Stimulated activated naive CD8-positive, alpha-beta T cell treated with anti-CD3 and anti-CD28 coated beads, Interleukin-15, Interleukin-2, amounts not matched to agents 100 ng/mL and 50 ng/mL, for 24 hours (primary cell): ENCODE data around the gene PLAC8.
A peak's percentile ranks its signal among the peaks of the same experiment; 100 is the strongest.
"Not testable (repeated sequence)": the region's sequence is repeated elsewhere in the genome, so short reads cannot be mapped to it uniquely, and the experiment has no call there.

Source experiments
- H3K27ac Mint-ChIP-seq: one replicate; pipeline ENCODE4 v1.8.0; 2021; ENCODE audit warnings: mild to moderate bottlenecking, mixed read lengths
- H3K27me3 Mint-ChIP-seq: one replicate; pipeline ENCODE4 v1.8.0; 2021; ENCODE audit warnings: mixed read lengths
- H3K36me3 Mint-ChIP-seq: one replicate; pipeline ENCODE4 v1.8.0; 2021; ENCODE audit warnings: low read depth, mixed read lengths
- H3K4me1 Mint-ChIP-seq: one replicate; pipeline ENCODE4 v1.8.0; 2021; ENCODE audit warnings: low read depth, mixed read lengths
- H3K4me3 Mint-ChIP-seq: one replicate; pipeline ENCODE4 v1.8.0; 2021; ENCODE audit warnings: mild to moderate bottlenecking, mixed read lengths
- H3K9me3 Mint-ChIP-seq: one replicate; pipeline ENCODE4 v1.8.0; 2021; ENCODE audit warnings: mixed read lengths

PLAC8 gene

DNA sequence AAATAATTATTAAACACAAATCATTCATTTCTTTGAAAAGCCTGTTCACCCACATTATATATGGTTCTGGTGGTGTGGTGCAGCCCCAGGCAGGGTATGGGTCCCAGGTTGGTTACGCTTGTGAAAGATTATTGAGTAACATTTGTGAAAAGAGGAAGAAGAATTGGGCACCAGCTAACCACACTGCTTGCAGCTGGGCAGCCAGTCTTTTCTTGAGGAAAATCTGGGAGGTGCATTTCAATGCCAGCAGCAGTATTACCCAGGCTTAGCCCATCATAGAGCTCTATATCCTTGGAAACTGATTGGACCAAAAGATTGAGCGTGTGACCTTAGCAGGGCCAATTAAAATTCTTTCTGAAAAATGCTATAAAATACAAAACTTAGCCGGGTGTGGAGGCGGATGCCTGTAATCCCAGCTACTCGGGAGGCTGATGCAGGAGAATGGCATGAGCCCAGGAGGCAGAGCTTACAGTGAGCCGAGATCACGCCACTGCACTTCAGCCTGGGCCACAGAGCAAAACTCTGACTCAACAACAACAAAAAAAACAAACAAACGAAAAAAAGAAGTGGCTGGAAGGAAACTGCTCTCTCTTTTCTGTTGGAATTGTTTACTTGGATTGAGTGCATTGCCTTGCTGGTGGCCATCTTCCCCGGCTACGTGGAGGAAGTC lies 9.7 kb upstream of the PLAC8 start:
- H3K36me3 Mint-ChIP-seq, result no peaks in the 10 kb centered on the region
- peaks cover 37% of the 10 kb centered on the region for H3K4me1 Mint-ChIP-seq
- no peaks in the 10 kb centered on the region for H3K27me3 Mint-ChIP-seq
- no peak overlapping the region for H3K4me3 Mint-ChIP-seq
- peak overlapping the region; percentile 21 for H3K27ac Mint-ChIP-seq
- H3K9me3 Mint-ChIP-seq, result no peaks in the 10 kb centered on the region

DNA sequence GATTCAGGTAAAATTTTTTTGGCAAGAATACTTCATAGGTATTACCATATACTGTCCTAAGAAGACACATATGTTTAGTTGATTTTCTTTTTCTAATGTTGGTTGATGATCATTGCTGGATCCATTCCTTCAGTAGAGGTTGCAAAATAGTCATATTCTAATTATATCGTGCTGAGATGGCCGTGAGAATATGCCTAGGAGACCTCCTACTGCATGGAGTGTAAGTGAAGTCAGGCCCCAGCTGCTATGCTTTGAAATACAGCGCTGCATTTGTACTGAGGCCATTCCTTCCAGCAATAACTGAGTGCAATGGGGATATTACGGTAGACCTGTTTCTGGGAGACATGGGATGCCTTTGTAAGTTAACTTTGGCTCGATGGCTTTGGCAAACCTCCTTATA lies 6.7 kb upstream of the PLAC8 start:
- Mint-ChIP-seq H3K27me3 (no peaks in the 10 kb centered on the region), H3K4me3 (no peak overlapping the region), H3K36me3 (no peaks in the 10 kb centered on the region), H3K9me3 (no peaks in the 10 kb centered on the region), H3K27ac (no peak overlapping the region), H3K4me1 (peaks cover 23% of the 10 kb centered on the region)

DNA sequence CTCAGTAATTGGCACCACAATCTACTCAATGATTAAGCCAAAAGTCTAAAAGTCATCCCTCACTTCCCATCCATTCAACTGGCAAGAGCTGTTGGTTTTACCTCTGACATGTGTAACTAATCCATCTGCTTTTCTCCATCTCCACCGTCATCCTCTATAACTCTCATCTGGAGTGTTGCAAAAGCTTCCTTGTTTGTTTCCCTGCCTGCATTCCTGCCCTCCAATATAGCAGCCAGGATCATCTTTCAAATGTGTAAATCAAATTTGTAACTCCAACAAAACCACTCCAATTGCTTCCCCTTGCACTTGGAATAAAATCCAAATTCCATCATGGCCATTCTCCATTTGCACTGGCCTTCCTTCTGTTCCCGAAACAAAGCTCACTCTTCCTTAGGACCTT lies 4.3 kb upstream of the PLAC8 start:
- Mint-ChIP-seq H3K9me3 (no peaks in the 10 kb centered on the region), H3K36me3 (no peaks in the 10 kb centered on the region), H3K27ac (no peak overlapping the region), H3K27me3 (no peaks in the 10 kb centered on the region), H3K4me3 (no peak overlapping the region), H3K4me1 (peaks cover 28% of the 10 kb centered on the region)

DNA sequence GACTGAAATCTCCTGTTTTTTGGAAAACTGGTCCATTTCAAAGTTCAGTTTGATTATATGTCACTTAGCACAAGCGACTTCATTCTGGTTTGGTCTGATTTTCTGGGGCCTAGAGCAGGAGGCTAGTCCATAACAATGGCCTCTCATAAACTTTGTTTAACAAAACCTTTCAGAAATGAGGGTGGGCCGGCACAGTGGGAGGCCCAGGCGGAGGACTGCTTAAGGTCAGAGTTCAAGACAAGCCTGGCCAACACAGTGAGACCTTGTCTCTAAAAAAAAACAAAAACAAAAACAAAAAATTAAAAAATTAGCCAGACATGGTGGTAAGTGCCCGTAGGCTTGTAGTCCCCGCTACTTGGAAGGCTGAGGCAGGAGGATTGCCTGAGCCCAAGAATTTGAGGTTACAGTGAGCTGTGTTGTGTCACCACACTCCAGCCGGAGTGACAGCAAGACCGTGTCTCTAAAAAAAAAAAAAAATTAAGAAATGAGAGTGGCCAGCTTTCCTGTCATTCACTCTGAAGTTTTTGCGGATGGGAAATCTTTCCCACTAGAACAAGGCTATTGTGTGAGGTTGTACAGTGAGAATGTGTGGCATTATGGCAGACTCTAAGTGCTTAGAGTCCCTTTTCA lies 1.2 kb upstream of the PLAC8 start:
- H3K9me3 Mint-ChIP-seq, result no peaks in the 10 kb centered on the region
- peaks cover 43% of the 10 kb centered on the region for H3K4me1 Mint-ChIP-seq
- H3K4me3 Mint-ChIP-seq, result peak overlapping the region; percentile 87
- H3K36me3 Mint-ChIP-seq, result peaks cover 4% of the 10 kb centered on the region
- H3K27me3 Mint-ChIP-seq, result no peaks in the 10 kb centered on the region
- H3K27ac Mint-ChIP-seq, result no peak overlapping the region

DNA sequence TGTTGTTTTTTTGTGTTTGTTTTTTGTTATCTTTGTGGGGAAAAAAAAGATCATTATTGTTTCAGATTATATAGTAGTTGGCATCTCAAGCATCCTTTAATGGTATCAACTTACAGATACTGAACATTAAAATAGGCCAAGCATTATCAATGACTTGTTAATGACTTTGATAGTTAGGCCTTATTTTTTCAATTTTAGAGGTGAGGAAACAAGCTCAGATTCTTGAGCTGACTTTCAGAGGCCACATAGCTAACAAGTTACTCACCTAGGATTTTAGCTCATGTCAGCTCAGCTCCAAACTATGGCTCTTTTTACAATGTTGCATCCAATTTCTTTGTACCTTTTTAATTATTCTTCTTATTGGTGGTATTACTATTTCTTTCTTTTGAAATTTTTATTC lies 471 bp upstream of the PLAC8 start:
- Mint-ChIP-seq H3K4me3 (peak overlapping the region; percentile 87), H3K4me1 (peaks cover 49% of the 10 kb centered on the region), H3K36me3 (peaks cover 4% of the 10 kb centered on the region), H3K27me3 (no peaks in the 10 kb centered on the region), H3K9me3 (no peaks in the 10 kb centered on the region), H3K27ac (peak overlapping the region; percentile 92)

DNA sequence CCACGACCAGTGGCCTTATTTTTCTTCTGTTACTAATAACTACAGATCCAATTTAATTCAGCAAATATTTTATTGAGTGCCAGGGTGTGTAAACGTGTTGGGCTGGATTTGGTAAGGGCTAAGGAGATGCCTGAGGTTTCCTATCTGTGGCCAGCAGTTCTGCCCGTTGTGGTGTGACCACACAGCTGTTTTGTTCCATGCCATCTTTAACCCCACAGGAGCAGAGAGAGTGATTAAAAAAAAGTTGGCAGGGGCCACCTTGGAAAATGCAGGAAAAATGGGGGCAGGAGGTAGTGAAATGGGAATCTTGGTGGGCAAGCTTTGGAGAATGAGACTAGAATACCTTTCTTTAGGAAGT lies 1.1 kb downstream of the PLAC8 start:
- Mint-ChIP-seq H3K27me3 (no peaks in the 10 kb centered on the region), H3K9me3 (no peaks in the 10 kb centered on the region), H3K27ac (peak overlapping the region; percentile 92), H3K4me3 (peak overlapping the region; percentile 87), H3K36me3 (peaks cover 7% of the 10 kb centered on the region), H3K4me1 (peaks cover 48% of the 10 kb centered on the region)

DNA sequence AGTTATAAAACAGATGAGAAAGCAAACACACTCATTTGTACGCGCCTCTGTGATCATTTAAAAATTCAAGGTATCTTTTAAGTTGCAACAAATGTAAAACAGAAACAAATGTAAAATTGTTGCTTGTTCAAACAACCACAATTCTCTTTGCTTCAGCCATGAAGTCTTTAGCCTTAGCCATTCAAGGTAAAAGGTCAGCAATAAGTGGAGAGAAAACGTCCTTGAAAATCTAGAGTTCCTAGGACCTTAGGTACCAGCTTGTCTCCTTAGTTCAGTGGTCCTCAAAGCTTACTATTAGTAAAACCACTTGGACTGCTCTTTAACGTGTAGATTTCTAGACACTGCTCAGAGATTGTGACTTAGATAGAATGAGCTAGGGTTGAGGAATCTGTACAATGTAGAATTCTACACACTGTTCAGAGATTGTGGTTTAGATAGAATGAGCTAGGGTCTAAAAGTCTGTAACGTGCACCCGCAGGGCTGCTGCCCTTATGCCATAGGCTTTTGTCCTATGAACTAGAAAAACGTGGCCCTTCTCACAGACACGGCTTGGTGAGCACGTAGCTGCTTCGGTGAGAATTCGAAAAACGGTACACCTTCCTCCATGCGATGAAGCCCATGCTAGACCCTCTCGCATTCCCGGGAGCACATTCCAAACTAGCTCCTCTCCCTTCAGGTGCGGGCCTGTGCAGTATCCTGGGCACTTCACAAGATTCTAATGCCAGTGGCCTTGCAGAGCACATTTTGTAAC lies 1.7 kb downstream of the PLAC8 start:
- Mint-ChIP-seq H3K36me3 (peaks cover 7% of the 10 kb centered on the region), H3K4me3 (peak overlapping the region; percentile 87), H3K27ac (peak overlapping the region; percentile 92), H3K4me1 (peaks cover 52% of the 10 kb centered on the region), H3K27me3 (no peaks in the 10 kb centered on the region), H3K9me3 (no peaks in the 10 kb centered on the region)

DNA sequence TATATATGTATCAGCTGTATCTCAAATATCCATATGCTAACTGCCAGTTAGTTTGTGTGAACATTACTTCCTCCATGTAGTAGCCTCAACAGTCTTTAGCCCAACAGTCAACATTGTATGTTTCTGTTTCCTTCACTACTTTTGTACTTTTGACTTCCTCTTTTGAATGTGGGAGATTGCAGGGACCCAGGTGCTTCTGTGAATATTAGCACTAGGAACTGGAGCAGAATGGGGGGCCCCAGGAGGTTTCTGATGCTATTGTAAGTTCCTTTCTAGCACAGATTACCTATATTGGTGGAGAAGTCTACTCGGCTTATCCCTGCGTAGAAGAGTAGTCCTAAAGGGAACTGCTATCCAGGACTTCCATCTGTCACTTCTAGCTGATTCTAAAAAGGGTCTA lies 2.3 kb downstream of the PLAC8 start:
- H3K4me3 Mint-ChIP-seq, result peak overlapping the region; percentile 87
- H3K36me3 Mint-ChIP-seq, result peaks cover 7% of the 10 kb centered on the region
- H3K27me3 Mint-ChIP-seq, result no peaks in the 10 kb centered on the region
- H3K27ac Mint-ChIP-seq, result peak overlapping the region; percentile 92
- H3K4me1 Mint-ChIP-seq, result peaks cover 54% of the 10 kb centered on the region
- no peaks in the 10 kb centered on the region for H3K9me3 Mint-ChIP-seq

DNA sequence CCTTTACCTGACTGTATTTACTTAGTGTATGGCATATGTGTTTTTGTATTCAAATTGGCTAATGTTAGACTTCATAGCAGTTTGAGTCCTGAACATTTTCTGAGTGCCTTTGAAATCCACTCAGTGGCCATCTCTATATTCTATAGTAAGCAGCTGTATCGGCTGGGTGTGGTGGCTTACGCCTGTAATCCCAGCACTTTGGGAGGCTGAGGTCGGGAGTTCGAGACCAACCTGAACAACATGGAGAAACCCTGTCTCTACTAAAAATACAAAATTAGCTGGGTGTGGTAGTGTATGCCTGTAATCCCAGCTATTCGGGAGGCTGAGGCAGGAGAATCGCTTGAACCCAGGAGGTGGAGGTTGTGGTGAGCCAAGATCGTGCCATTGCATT lies 2.8 kb downstream of the PLAC8 start:
- H3K36me3 Mint-ChIP-seq, H3K9me3 Mint-ChIP-seq, H3K27me3 Mint-ChIP-seq: not testable (repeated sequence)
- H3K4me3 Mint-ChIP-seq, result peak overlapping the region; percentile 87
- H3K4me1 Mint-ChIP-seq, result peaks cover 59% of the 10 kb centered on the region
- H3K27ac Mint-ChIP-seq, result peak overlapping the region; percentile 92

DNA sequence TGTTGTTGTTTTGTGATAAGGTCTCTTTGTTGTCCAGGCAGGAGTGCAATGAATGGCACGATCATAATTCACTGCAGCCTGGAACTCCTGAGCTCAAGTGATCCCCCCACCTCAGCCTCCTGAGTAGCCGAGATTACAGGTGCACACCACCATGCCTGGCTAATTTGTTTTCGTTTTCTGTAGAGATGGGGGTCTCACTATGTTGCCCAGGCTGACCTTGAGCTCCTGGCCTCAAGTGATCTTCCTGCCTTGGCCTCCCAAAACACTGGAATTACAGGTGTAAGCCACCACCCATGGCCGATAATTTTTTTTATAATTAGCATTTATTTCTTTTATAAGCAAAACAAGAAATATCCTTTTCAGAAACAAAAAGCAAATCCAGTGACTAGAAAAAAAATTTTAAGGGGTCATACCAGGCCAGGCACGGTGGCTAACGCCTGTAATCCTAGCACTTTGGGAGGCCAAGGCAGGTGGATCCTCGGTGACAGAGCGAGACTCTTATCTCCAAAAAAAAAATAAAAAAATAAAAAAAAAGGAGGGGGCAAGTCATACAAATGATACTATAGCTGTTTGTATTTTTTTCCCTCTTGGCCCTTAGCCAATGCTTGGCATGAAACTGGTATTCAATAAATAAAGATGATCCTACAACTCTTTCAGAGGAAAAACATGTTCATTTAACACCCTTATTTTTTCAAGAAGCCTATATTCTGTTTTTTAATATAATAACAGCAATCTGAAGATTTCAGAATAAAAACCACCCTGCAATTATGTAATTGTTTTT lies 3.4 kb downstream of the PLAC8 start:
- H3K36me3 Mint-ChIP-seq, result peaks cover 13% of the 10 kb centered on the region
- H3K27me3 Mint-ChIP-seq, result no peaks in the 10 kb centered on the region
- H3K4me3 Mint-ChIP-seq, result peak overlapping the region; percentile 87
- H3K9me3 Mint-ChIP-seq, result no peaks in the 10 kb centered on the region
- H3K4me1 Mint-ChIP-seq, result peaks cover 64% of the 10 kb centered on the region
- H3K27ac Mint-ChIP-seq, result peak overlapping the region; percentile 92

DNA sequence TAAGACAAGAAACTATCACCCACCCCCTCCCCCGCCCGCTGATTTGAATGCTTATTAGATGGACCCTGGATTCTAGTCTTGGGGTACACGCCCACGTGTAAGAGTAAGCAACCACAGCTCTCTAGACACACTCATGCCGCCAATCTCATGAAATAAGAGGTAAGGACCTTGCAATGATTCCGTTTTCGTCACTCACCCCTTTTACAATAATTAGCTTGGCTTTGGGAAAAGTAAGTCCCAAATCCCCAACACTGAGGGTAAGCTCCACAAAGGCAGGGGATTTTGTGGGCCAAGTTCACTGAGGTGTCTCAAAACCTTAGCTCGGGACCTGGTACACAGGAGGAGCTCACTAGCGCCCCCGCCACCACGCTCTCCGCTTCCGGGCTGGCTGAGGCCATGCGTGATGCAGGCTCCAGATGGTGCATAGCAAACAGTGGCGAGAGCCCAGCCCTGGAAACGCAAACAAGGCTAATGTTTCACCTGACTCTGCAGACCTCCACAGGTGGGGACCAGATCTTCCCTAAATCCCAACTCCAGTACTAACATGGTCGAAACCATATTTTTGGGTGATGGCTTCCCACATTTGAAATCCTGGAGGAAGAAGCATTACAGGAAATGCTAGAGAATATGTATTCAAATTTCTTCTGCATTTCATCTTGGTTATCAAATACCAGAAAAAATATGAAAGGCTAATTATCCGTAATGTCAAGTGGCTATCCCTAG lies 4.1 kb downstream of the PLAC8 start:
- no peaks in the 10 kb centered on the region for H3K9me3 Mint-ChIP-seq
- peaks cover 16% of the 10 kb centered on the region for H3K36me3 Mint-ChIP-seq
- peak overlapping the region; percentile 92 for H3K27ac Mint-ChIP-seq
- no peaks in the 10 kb centered on the region for H3K27me3 Mint-ChIP-seq
- H3K4me1 Mint-ChIP-seq, result peaks cover 61% of the 10 kb centered on the region
- H3K4me3 Mint-ChIP-seq, result peak overlapping the region; percentile 87

DNA sequence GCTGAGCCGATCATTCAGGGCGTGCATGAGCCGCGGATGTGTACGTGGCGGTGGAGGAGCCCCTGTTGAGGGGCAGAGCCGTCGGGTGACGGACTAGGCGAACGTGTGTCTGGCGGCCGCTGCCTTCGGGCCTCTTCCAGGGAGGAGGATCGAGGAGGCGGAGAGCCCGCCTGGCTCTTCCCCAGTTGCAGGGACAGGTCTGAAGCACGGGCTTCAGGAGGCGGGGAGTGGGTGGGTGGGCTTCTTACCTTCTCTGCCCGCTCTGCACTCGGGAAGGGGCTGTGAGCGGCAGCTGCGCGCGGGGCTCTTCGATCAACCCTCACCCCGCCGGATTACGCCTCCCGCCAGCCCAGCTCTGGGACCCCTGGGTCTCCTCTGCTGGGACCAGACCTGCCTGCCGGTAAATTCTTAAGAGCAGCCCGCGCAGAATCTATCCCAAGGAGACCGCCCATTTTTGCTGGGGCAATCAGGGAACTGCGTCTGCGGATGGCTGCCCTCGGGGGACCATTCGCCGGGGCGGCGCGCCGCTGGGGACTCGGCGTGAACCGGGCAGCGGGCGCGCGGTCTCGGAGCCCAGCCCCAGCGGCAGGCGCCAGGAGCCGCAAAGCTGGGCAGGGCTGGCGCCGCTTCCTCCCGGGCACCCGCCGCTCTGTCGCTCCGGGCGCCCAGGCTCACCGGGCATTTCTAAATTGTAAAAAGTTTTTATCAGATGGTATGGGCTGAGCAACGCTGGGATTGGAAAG lies 4.9 kb downstream of the PLAC8 start:
- no peaks in the 10 kb centered on the region for H3K27me3 Mint-ChIP-seq
- no peaks in the 10 kb centered on the region for H3K9me3 Mint-ChIP-seq
- peak overlapping the region; percentile 92 for H3K27ac Mint-ChIP-seq
- H3K4me3 Mint-ChIP-seq, result peak overlapping the region; percentile 87
- H3K36me3 Mint-ChIP-seq, result peaks cover 24% of the 10 kb centered on the region
- peaks cover 61% of the 10 kb centered on the region for H3K4me1 Mint-ChIP-seq

DNA sequence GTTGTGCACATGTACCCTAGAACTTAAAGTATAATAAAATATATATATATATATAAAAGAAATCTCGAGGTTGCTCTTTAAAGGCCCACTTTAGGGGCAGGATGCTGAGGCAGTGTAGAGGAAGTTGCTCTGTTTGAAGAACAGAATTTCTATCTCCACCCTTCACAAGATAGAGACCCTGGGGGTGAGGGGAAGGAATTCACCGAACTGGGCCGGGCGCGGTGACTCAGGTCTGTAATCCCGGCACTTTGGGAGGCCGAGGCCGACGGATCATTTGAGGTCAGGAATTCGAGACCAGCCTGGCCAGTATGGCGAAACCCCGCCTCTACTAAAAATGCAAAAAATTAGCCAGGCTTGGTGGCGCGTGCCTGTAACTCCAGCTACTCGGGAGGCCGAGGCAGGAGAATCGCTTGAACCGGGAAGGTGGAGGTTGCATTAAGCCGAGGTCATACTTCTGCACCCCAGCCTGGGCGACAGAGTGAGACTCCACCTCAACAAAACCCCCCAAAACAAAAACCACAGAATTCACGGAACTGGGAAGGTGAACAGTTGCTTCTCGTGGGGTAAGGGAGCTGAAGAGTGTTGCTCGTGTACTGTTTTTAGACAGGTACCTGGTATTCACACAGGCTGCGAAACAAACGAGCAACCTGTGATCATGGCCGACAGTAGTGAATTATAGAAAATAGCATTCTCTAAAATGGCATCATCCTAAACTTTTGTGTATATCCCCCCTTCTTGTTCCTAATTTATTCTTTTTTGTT lies 6.2 kb downstream of the PLAC8 start:
- H3K9me3 Mint-ChIP-seq, result no peaks in the 10 kb centered on the region
- peaks cover 58% of the 10 kb centered on the region for H3K4me1 Mint-ChIP-seq
- H3K27me3 Mint-ChIP-seq, result no peaks in the 10 kb centered on the region
- H3K4me3 Mint-ChIP-seq, result peak overlapping the region; percentile 87
- peaks cover 38% of the 10 kb centered on the region for H3K36me3 Mint-ChIP-seq
- peak overlapping the region; percentile 92 for H3K27ac Mint-ChIP-seq
